Stimulated activated CD4-positive, alpha-beta T cell treated with anti-CD3 and anti-CD28 coated beads, Interleukin-1b, Interleukin-23, amount 100 ng/mL, for 4 hours (primary cell): Measurements from ENCODE around the gene PGAM2.

Experiments
- DNase-seq, 2 donors: peaks; one replicate each; pipeline ENCODE4 v3.0.0-alpha.2; 2020; ENCODE audit warnings: low read depth in 2 of 2

The PGAM2 gene

GRCh38 chr7:44065431-44066110 lies at the start of gene PGAM2:
TSS of gene PGAM2 (minus strand) at chr7:44065567. CDS start at chr7:44065529, 38 bp downstream.
- DNase-seq, result no peak

- no peak for DNase-seq
Observed at GRCh38 chr7:44114586-44115310, 49.4 kb upstream of the PGAM2 start.

GRCh38 chr7:44113764-44114354 lies 48.5 kb upstream of the PGAM2 start:
- no peak for DNase-seq

GRCh38 chr7:44112997-44113763 lies 47.8 kb upstream of the PGAM2 start:
- no peak for DNase-seq

- DNase-seq, result no peak
Observed at GRCh38 chr7:44112231-44112996, 47.0 kb upstream of the PGAM2 start.

GRCh38 chr7:44111761-44112160 lies 46.4 kb upstream of the PGAM2 start:
- no peak for DNase-seq

- DNase-seq, result no peak
Observed at GRCh38 chr7:44110719-44111635, 45.6 kb upstream of the PGAM2 start.

- DNase-seq, result no peak
Observed at GRCh38 chr7:44109991-44110390, 44.6 kb upstream of the PGAM2 start.

GRCh38 chr7:44108768-44109750 lies 43.7 kb upstream of the PGAM2 start:
- no peak for DNase-seq

- DNase-seq, result no peak
Observed at GRCh38 chr7:44107961-44108767, 42.8 kb upstream of the PGAM2 start.

- DNase-seq, result no peak
Observed at GRCh38 chr7:44107116-44107960, 42.0 kb upstream of the PGAM2 start.

GRCh38 chr7:44106311-44107065 lies 41.1 kb upstream of the PGAM2 start:
- DNase-seq, result no peak

GRCh38 chr7:44105832-44106231 lies 40.5 kb upstream of the PGAM2 start:
- no peak for DNase-seq

GRCh38 chr7:44104860-44105771 lies 39.7 kb upstream of the PGAM2 start:
- no peak for DNase-seq
